DMS79 (cell line): ENCODE results near the gene HOMEZ.
"Not testable (repeated sequence)": the region's sequence is repeated elsewhere in the genome, so short reads cannot be mapped to it uniquely, and the experiment has no call there.

Source experiments
- DNase-seq: peaks from one replicate; lab custom pipeline; 2025; lab: John Stamatoyannopoulos, UW

Gene HOMEZ

GRCh38 chr14:23281247-23281646, 4.7 kb downstream of the HOMEZ start:
- DNase-seq: no peak

GRCh38 chr14:23277928-23278327, 8.0 kb downstream of the HOMEZ start:
- not testable (repeated sequence) for DNase-seq

GRCh38 chr14:23277189-23277588, 8.7 kb downstream of the HOMEZ start:
- DNase-seq: no peak

GRCh38 chr14:23275412-23275811, 10.5 kb downstream of the HOMEZ start:
- DNase-seq: no peak

- DNase-seq: no peak
Observed at GRCh38 chr14:23269193-23269592, 16.7 kb downstream of the HOMEZ start.

GRCh38 chr14:23260849-23261248, 25.1 kb downstream of the HOMEZ start:
- DNase-seq: not testable (repeated sequence)

- DNase-seq: no peak
Observed at GRCh38 chr14:23259426-23259825, 26.5 kb downstream of the HOMEZ start.

- DNase-seq: no peak
Observed at GRCh38 chr14:23258256-23258655, 27.7 kb downstream of the HOMEZ start.

GRCh38 chr14:23252420-23253333, 33.3 kb downstream of the HOMEZ start:
- no peak for DNase-seq

GRCh38 chr14:23252006-23252405, 33.9 kb downstream of the HOMEZ start:
- DNase-seq: no peak

- DNase-seq: no peak
Observed at GRCh38 chr14:23249824-23250223, 36.1 kb downstream of the HOMEZ start.

GRCh38 chr14:23248601-23249000, 37.3 kb downstream of the HOMEZ start:
- DNase-seq: no peak

- DNase-seq: no peak
Observed at GRCh38 chr14:23245282-23245681, 40.6 kb downstream of the HOMEZ start.

- no peak for DNase-seq
Observed at GRCh38 chr14:23243066-23243465, 42.9 kb downstream of the HOMEZ start.

GRCh38 chr14:23242076-23242475, 43.9 kb downstream of the HOMEZ start:
- no peak for DNase-seq

GRCh38 chr14:23241061-23241715, 44.7 kb downstream of the HOMEZ start:
- not testable (repeated sequence) for DNase-seq

GRCh38 chr14:23240661-23241060, 45.3 kb downstream of the HOMEZ start:
- no peak for DNase-seq

GRCh38 chr14:23237772-23238594, 47.9 kb downstream of the HOMEZ start, which contains the start of gene RNF212B:
Gene RNF212B (plus strand): TSS chr14:23237936. CDS start chr14:23240346, 2,410 bp downstream.
- DNase-seq: peak; percentile 60

GRCh38 chr14:23232241-23232808, 53.6 kb downstream of the HOMEZ start:
- DNase-seq: not testable (repeated sequence)

- DNase-seq: no peak
Observed at GRCh38 chr14:23228812-23229211, 57.1 kb downstream of the HOMEZ start.

GRCh38 chr14:23227566-23227965, 58.4 kb downstream of the HOMEZ start:
- no peak for DNase-seq

GRCh38 chr14:23224958-23225357, 61.0 kb downstream of the HOMEZ start:
- DNase-seq: not testable (repeated sequence)
